ENCODE data around the gene WRAP53. TPM values are rescaled to one million over a fixed set of nuclear protein-coding genes. Genes with fewer than 3 reads are reported as not detected.

Gene WRAP53
- polyA plus RNA-seq, 1 of the 3 experiments (the other 2 are of a cell fraction): 8.6 TPM

- no peak overlapping the region for H3K4me2 ChIP-seq
- TF ChIP-seq ELF1 (IDR thresholded peaks at IDR 0.05) (no peak), FOXJ3 (CRISPR knock-in tag; IDR thresholded peaks at IDR 0.05) (no peak), TAF1 (IDR thresholded peaks at IDR 0.05; ENCODE audit: borderline replicate concordance, low read depth, low read length) (no peak), POLR2AphosphoS5 (IDR thresholded peaks at IDR 0.05; ENCODE audit: low read depth, low read length) (no peak)
- H3K9ac ChIP-seq: no peak overlapping the region
- peaks cover 8% of the 10 kb centered on the region for H3K27me3 ChIP-seq (ENCODE audit: insufficient read depth)
- ChIA-PET POLR2A (no interaction called here), CTCF (no interaction called here)
- 82% methylated on average over 8 of the region's 14 CpGs for WGBS (ENCODE audit: low lambda C conversion rate)
- H3K36me3 ChIP-seq (replicated peaks in 1 of 2; ENCODE audit: control insufficient read depth in 1 of 2, insufficient read depth in 2 of 2, low read length in 1 of 2): no peaks in the 10 kb centered on the region
- H3K4me3 ChIP-seq (ENCODE audit: low read depth in 2 of 2, low read length in 1 of 2): no peak overlapping the region
- DNase-seq: no peak
- H4K20me1 ChIP-seq (ENCODE audit: insufficient read depth): no peaks in the 10 kb centered on the region
- H3K79me2 ChIP-seq (ENCODE audit: insufficient read depth): no peaks in the 10 kb centered on the region
- no peak overlapping the region for H2AFZ ChIP-seq (ENCODE audit: low read depth)
- H3K27ac ChIP-seq (ENCODE audit: low read depth in 2 of 2, low read length in 1 of 2): no peak overlapping the region
- H3K9me2 ChIP-seq: no peaks in the 10 kb centered on the region
- H3F3A ChIP-seq (replicated peaks; ENCODE audit: insufficient read depth): no peaks in the 10 kb centered on the region
- no peaks in the 10 kb centered on the region for H3K4me1 ChIP-seq (ENCODE audit: control insufficient read depth in 1 of 2, insufficient read depth in 2 of 2, low read depth in 1 of 2, low read length in 1 of 2)
- H3K9me3 ChIP-seq: no peaks in the 10 kb centered on the region
Observed at GRCh38 chr17:7732981-7733539, 44.8 kb downstream of the WRAP53 start.

GRCh38 chr17:7737601-7738000 is 49.3 kb downstream of the WRAP53 start:
- peaks cover 19% of the 10 kb centered on the region for H3K27me3 ChIP-seq (ENCODE audit: insufficient read depth)
- no peak overlapping the region for H2AFZ ChIP-seq (ENCODE audit: low read depth)
- no peak overlapping the region for H3K4me2 ChIP-seq
- no peak overlapping the region for H3K4me3 ChIP-seq (ENCODE audit: low read depth in 2 of 2, low read length in 1 of 2)
- ChIA-PET CTCF (interaction anchor here (1.2 to 1.3 kb wide), 2 partner anchors 79 to 323 kb away, joined by 3 read pairs; no protein-coding TSS in a partner anchor), POLR2A (no interaction called here)
- H3K27ac ChIP-seq (ENCODE audit: low read depth in 2 of 2, low read length in 1 of 2): no peak overlapping the region
- no peaks in the 10 kb centered on the region for H3K9me2 ChIP-seq
- no peaks in the 10 kb centered on the region; a peak in 1 of 4 replicates for H3K4me1 ChIP-seq (ENCODE audit: control insufficient read depth in 1 of 2, insufficient read depth in 2 of 2, low read depth in 1 of 2, low read length in 1 of 2)
- H3K79me2 ChIP-seq (ENCODE audit: insufficient read depth): no peaks in the 10 kb centered on the region
- 73% methylated on average over 5 of the region's 5 CpGs for WGBS (ENCODE audit: low lambda C conversion rate)
- no peaks in the 10 kb centered on the region for H3F3A ChIP-seq (replicated peaks; ENCODE audit: insufficient read depth)
- DNase-seq: no peak
- no peaks in the 10 kb centered on the region for H3K36me3 ChIP-seq (replicated peaks in 1 of 2; ENCODE audit: control insufficient read depth in 1 of 2, insufficient read depth in 2 of 2, low read length in 1 of 2)
- no peak overlapping the region for H3K9ac ChIP-seq
- TF ChIP-seq GABPA (IDR thresholded peaks at IDR 0.05; ENCODE audit: low read depth) (no peak), RCOR1 (IDR thresholded peaks at IDR 0.05; ENCODE audit: low read length) (no peak), ELF1 (IDR thresholded peaks at IDR 0.05) (no peak), RXRA (IDR thresholded peaks at IDR 0.05; ENCODE audit: borderline replicate concordance, low read depth) (no peak), IRF3 (IDR thresholded peaks at IDR 0.05; ENCODE audit: low read depth, low read length) (no peak), FOXM1 (IDR thresholded peaks at IDR 0.05; ENCODE audit: low read depth) (no peak), RAD21 (IDR thresholded peaks at IDR 0.05; ENCODE audit: low read length) (no peak), FOXJ3 (CRISPR knock-in tag; IDR thresholded peaks at IDR 0.05) (no peak), NRF1 (IDR thresholded peaks at IDR 0.05; ENCODE audit: low read depth, low read length) (no peak), GATA2 (CRISPR knock-in tag; IDR thresholded peaks at IDR 0.05) (no peak), TEAD4 (IDR thresholded peaks at IDR 0.05; ENCODE audit: borderline replicate concordance, insufficient read depth) (no peak), EZH2phosphoT487 (IDR thresholded peaks at IDR 0.05; ENCODE audit: borderline replicate concordance, low read depth) (no peak), SMC3 (IDR thresholded peaks at IDR 0.05; ENCODE audit: low read depth, low read length) (no peak), JUND (IDR thresholded peaks at IDR 0.05) (no peak), FOSL2 (IDR thresholded peaks at IDR 0.05; ENCODE audit: borderline replicate concordance, low read depth) (no peak)
- H3K9me3 ChIP-seq: no peaks in the 10 kb centered on the region
- H4K20me1 ChIP-seq (ENCODE audit: insufficient read depth): no peaks in the 10 kb centered on the region
